GM12878 (cell line): ENCODE data around the gene TRIOBP. TPM values are rescaled to one million over a fixed set of nuclear protein-coding genes. Genes with fewer than 3 reads are reported as not detected.

Experiments used
- ATF7 ChIP-seq: fragments of 450-650 bp; IDR thresholded peaks from 2 replicates; pipeline ENCODE4 v1.6.1; 2016; ENCODE audit warnings: low read depth, mild to moderate bottlenecking
- CEBPZ ChIP-seq: fragments of 150-350 bp; IDR thresholded peaks from 2 replicates; pipeline ENCODE4 v1.6.1; 2016; ENCODE audit warnings: low read depth, low read length
- EED ChIP-seq: sonication (generic); IDR thresholded peaks from 2 replicates; pipeline ENCODE4 v1.6.1; 2016; ENCODE audit warnings: antibody characterized with exemption, low read depth
- EZH2 ChIP-seq: IDR thresholded peaks from 2 replicates; pipeline ENCODE4 v1.6.1; 2012; ENCODE audit warnings: low read depth, mild to moderate bottlenecking, control low read depth, inconsistent platforms, low read length, borderline replicate concordance; ENCODE audit not compliant: control insufficient read depth
- GATAD2B ChIP-seq: fragments of 450-650 bp; conservative IDR thresholded peaks from 2 replicates; pipeline ENCODE4 v1.6.1; 2017; ENCODE audit warnings: low read depth, mild to moderate bottlenecking, moderate library complexity
- NRF1 ChIP-seq: conservative IDR thresholded peaks from 2 replicates; pipeline ENCODE4 v1.6.1; 2011; ENCODE audit warnings: mild to moderate bottlenecking, low read depth, low read length, improper control_type of control experiment
- POLR2A ChIP-seq: IDR thresholded peaks from 2 replicates; pipeline ENCODE4 v1.6.1; 2011; ENCODE audit warnings: low read depth, mild to moderate bottlenecking, low read length
- RAD21 ChIP-seq: IDR thresholded peaks from 2 replicates; pipeline ENCODE4 v1.6.1; 2011; ENCODE audit warnings: mild to moderate bottlenecking, low read depth, low read length, moderate library complexity; ENCODE audit not compliant: insufficient read depth
- RCOR1 ChIP-seq: conservative IDR thresholded peaks from 2 replicates; pipeline ENCODE4 v1.6.1; 2012; ENCODE audit warnings: low read depth, low read length, improper control_type of control experiment
- RELA ChIP-seq: fragments of 450-650 bp; IDR thresholded peaks from 2 replicates; pipeline ENCODE4 v1.8.0; 2014; ENCODE audit warnings: borderline replicate concordance; ENCODE audit not compliant: partially characterized antibody
- SMAD1 ChIP-seq: fragments of 450-650 bp; IDR thresholded peaks from 2 replicates; pipeline ENCODE4 v1.6.1; 2018; ENCODE audit warnings: mild to moderate bottlenecking, low read depth; ENCODE audit not compliant: partially characterized antibody
- TBL1XR1 ChIP-seq: IDR thresholded peaks from 2 replicates; pipeline ENCODE4 v1.6.1; 2012; ENCODE audit warnings: low read depth, low read length, improper control_type of control experiment
- YY1 ChIP-seq: IDR thresholded peaks from 2 replicates; pipeline ENCODE4 v1.6.1; 2011; ENCODE audit warnings: low read depth, mild to moderate bottlenecking, low read length
- ZBED1 ChIP-seq: IDR thresholded peaks from 2 replicates; pipeline ENCODE4 v1.6.1; 2016; ENCODE audit warnings: borderline replicate concordance
- ZBTB11 ChIP-seq: fragments of 450-650 bp; formaldehyde crosslinking; IDR thresholded peaks from 2 replicates; pipeline ENCODE4 v1.5.0; 2022; ENCODE audit warnings: mild to moderate bottlenecking, missing genetic modification characterization
- ZNF24 ChIP-seq: fragments of 450-650 bp; IDR thresholded peaks from 2 replicates; pipeline ENCODE4 v1.6.1; 2017; ENCODE audit warnings: antibody characterized with exemption, mild to moderate bottlenecking
- ZNF384 ChIP-seq: IDR thresholded peaks from 2 replicates; pipeline ENCODE4 v1.6.1; 2012; ENCODE audit warnings: low read depth, mild to moderate bottlenecking, low read length, improper control_type of control experiment, borderline replicate concordance
- ZNF622 ChIP-seq: fragments of 450-650 bp; IDR thresholded peaks from 2 replicates; pipeline ENCODE4 v1.6.1; 2017; ENCODE audit warnings: mild to moderate bottlenecking, inconsistent platforms
- ZNF687 ChIP-seq: fragments of 450-650 bp; IDR thresholded peaks from 2 replicates; pipeline ENCODE4 v1.6.1; 2017; ENCODE audit warnings: mild to moderate bottlenecking, moderate library complexity
- polyA plus RNA-seq, 11 experiments: library from polyadenylated mRNA; depleted of rRNA in 4 of 11; unstranded in 6 of 11; stranded (reverse) in 5 of 11; fragments of >200 nt; fragmentation: Nextera tagmentation in 4 of 11; fragmentation: Illumina TruSeq in 1 of 11; extraction: Ambion mirVana in 4 of 11; extraction: Trizol in 1 of 11; gene quantifications; 1 replicate in 1 of 11; 2 replicates in 10 of 11; pipeline versions ENCODE4 v1.2.1 to v1.2.3, GENCODE V29; 2011 to 2016; ENCODE audit warnings: inconsistent platforms in 2 of 11, missing spikeins in 2 of 11, low read depth in 1 of 11
- total RNA-seq, 4 experiments: library from RNA; depleted of rRNA in 3 of 4; stranded (reverse); fragments of >200 nt in 3 of 4; fragmentation: Illumina TruSeq in 1 of 4; extraction: Trizol in 1 of 4; gene quantifications; 2 replicates each; pipeline versions ENCODE4 v1.2.1 to v1.2.3, GENCODE V29; 2013 to 2021

TRIOBP gene
- total and polyA plus RNA-seq, 10 of the 15 experiments (the other 5 are each of a cell fraction or from before 2014, with no cell fraction given), result 0.21 to 23.6 (median 11.9) TPM

- no peak for TF ChIP-seq RAD21
- TF ChIP-seq EED, result peak; percentile 41; the same call in 1 of the 2 replicates
- TF ChIP-seq ATF7, result peak; percentile 52; the same call in 1 of the 2 replicates
- TF ChIP-seq ZBTB11 (CRISPR knock-in tag), result peak; percentile 94
- no peak for TF ChIP-seq ZNF622
- no peak for TF ChIP-seq SMAD1
- 0 out of 2 replicates have a peak, but pooled peaks have one; percentile 4 for TF ChIP-seq ZNF687
- TF ChIP-seq GATAD2B, result 0 out of 2 replicates have a peak, but pooled peaks have one; percentile 60
- TF ChIP-seq CEBPZ, result no peak
- peak; percentile 74; the same call in 1 of the 2 replicates for TF ChIP-seq TBL1XR1
- no peak for TF ChIP-seq RCOR1
- TF ChIP-seq ZNF24, result peak; percentile 54
- peak; percentile 83 for TF ChIP-seq YY1
- no peak for TF ChIP-seq EZH2
- TF ChIP-seq POLR2A, result peak; percentile 86
- no peak for TF ChIP-seq ZBED1
- peak; percentile 74 for TF ChIP-seq RELA
- TF ChIP-seq ZNF384, result peak; percentile 22; the same call in 1 of the 2 replicates
- no peak for TF ChIP-seq NRF1
Measured at GRCh38 chr22:37686002-37686982, 10.6 kb upstream of the TRIOBP start, which contains the start of gene NOL12 (continued).
